Muscle of leg (tissue), 11 donors: Measurements from ENCODE around the gene KCNH2. TPM values are rescaled to one million over a fixed set of nuclear protein-coding genes. Genes with fewer than 3 reads are reported as not detected.

ENCODE experiments used
- DNase-seq: peaks from one replicate; pipeline ENCODE4 v3.0.0; 2013
- H3K27ac ChIP-seq: one replicate; pipeline ENCODE4 v1.5.1; 2013; ENCODE audit warnings: mild to moderate bottlenecking, low read length, control low read depth
- H3K27me3 ChIP-seq: one replicate; pipeline ENCODE4 v1.6.1; 2013; ENCODE audit warnings: low read length; ENCODE audit not compliant: control insufficient read depth, insufficient read depth
- H3K36me3 ChIP-seq: one replicate; pipeline ENCODE4 v1.6.1; 2013; ENCODE audit warnings: low read length; ENCODE audit not compliant: control insufficient read depth, insufficient read depth
- H3K4me1 ChIP-seq: one replicate; pipeline ENCODE4 v1.6.1; 2013; ENCODE audit warnings: low read length; ENCODE audit not compliant: control insufficient read depth, insufficient read depth
- H3K4me3 ChIP-seq: one replicate; pipeline ENCODE4 v1.5.1; 2013; ENCODE audit warnings: low read length, control low read depth
- H3K9me3 ChIP-seq: replicated peaks from 2 replicates; pipeline ENCODE4 v1.6.1; 2013; ENCODE audit warnings: low read depth, low read length; ENCODE audit not compliant: control insufficient read depth
- WGBS: methylation state at CpG from one replicate; pipeline ENCODE4 v1.1.5; 2013; ENCODE audit warnings: missing lambda C conversion rate; ENCODE audit not compliant: insufficient coverage; 5-methylcytosine and 5-hydroxymethylcytosine counted together
- polyA plus RNA-seq, 8 donors: library from polyadenylated mRNA; unstranded; fragments of 120-200 nt; gene quantifications; one replicate each; pipeline versions ENCODE4 v1.2.1 to v1.2.3, GENCODE V29; 2013; ENCODE audit warnings: inconsistent platforms in 1 of 8, low replicate concordance in 1 of 8; ENCODE audit not compliant: insufficient read length in 8 of 8, insufficient read depth in 1 of 8
- total RNA-seq: library from RNA; stranded (reverse); fragments of 120-200 nt; gene quantifications from one replicate; pipeline ENCODE4 v1.2.4, GENCODE V29; 2013

The KCNH2 gene
- total and polyA plus RNA-seq, 9 donors, result 9.7 to 26.9 (median 19.6) TPM

- Histone ChIP-seq H3K4me3 (no peak overlapping the region), H3K36me3 (no peaks in the 10 kb centered on the region), H3K9me3 (no peaks in the 10 kb centered on the region), H3K27me3 (peaks cover 4% of the 10 kb centered on the region), H3K27ac (no peak overlapping the region), H3K4me1 (peaks cover 6% of the 10 kb centered on the region)
- WGBS, result no CpG with 5 or more reads among the region's 1 CpG
- DNase-seq, result no peak
These were observed 54.3 kb downstream of the KCNH2 start for GRCh38 chr7:150923802-150924201.

GRCh38 chr7:150923196-150923595, 54.9 kb downstream of the KCNH2 start:
- H3K27ac ChIP-seq, result no peak overlapping the region
- no peaks in the 10 kb centered on the region for H3K9me3 ChIP-seq
- peaks cover 4% of the 10 kb centered on the region for H3K27me3 ChIP-seq
- H3K4me1 ChIP-seq, result peaks cover 6% of the 10 kb centered on the region
- no peak for DNase-seq
- no peak overlapping the region for H3K4me3 ChIP-seq
- no peaks in the 10 kb centered on the region for H3K36me3 ChIP-seq

GRCh38 chr7:150919160-150919559, 59.0 kb downstream of the KCNH2 start:
- Histone ChIP-seq H3K27ac (no peak overlapping the region), H3K9me3 (no peaks in the 10 kb centered on the region), H3K4me1 (no peaks in the 10 kb centered on the region), H3K27me3 (peaks cover 15% of the 10 kb centered on the region), H3K4me3 (no peak overlapping the region), H3K36me3 (no peaks in the 10 kb centered on the region)
- no peak for DNase-seq
- 83% methylated on average over 2 of the region's 10 CpGs for WGBS

- WGBS, result 87% methylated on average over 6 of the region's 6 CpGs
- no peaks in the 10 kb centered on the region for H3K36me3 ChIP-seq
These were observed 59.7 kb downstream of the KCNH2 start for GRCh38 chr7:150918378-150918777.

GRCh38 chr7:150917969-150918368, 60.2 kb downstream of the KCNH2 start:
- Histone ChIP-seq H3K9me3 (no peaks in the 10 kb centered on the region), H3K27ac (no peak overlapping the region)
- DNase-seq, result no peak

More at GRCh38 chr7:150918378-150918777, 59.7 kb downstream of the KCNH2 start:
- no peak overlapping the region for H3K27ac ChIP-seq
- H3K27me3 ChIP-seq, result peaks cover 19% of the 10 kb centered on the region
- H3K4me1 ChIP-seq, result no peaks in the 10 kb centered on the region
- no peak overlapping the region for H3K4me3 ChIP-seq
- DNase-seq, result no peak
- no peaks in the 10 kb centered on the region for H3K9me3 ChIP-seq

GRCh38 chr7:150916670-150917069, 61.5 kb downstream of the KCNH2 start:
- H3K4me3 ChIP-seq, result no peak overlapping the region
- 78% methylated on average over 7 of the region's 10 CpGs for WGBS
- no peaks in the 10 kb centered on the region for H3K36me3 ChIP-seq
- no peaks in the 10 kb centered on the region for H3K9me3 ChIP-seq
- no peak for DNase-seq
- H3K27ac ChIP-seq, result no peak overlapping the region
- no peaks in the 10 kb centered on the region for H3K4me1 ChIP-seq
- H3K27me3 ChIP-seq, result peaks cover 28% of the 10 kb centered on the region

More at GRCh38 chr7:150917969-150918368, 60.2 kb downstream of the KCNH2 start:
- no CpG with 5 or more reads among the region's 7 CpGs for WGBS
- no peak overlapping the region for H3K4me3 ChIP-seq
- no peaks in the 10 kb centered on the region for H3K36me3 ChIP-seq
- H3K4me1 ChIP-seq, result no peaks in the 10 kb centered on the region
- peaks cover 21% of the 10 kb centered on the region for H3K27me3 ChIP-seq

GRCh38 chr7:150914966-150915365, 63.2 kb downstream of the KCNH2 start:
- H3K27ac ChIP-seq, result no peak overlapping the region
- no peaks in the 10 kb centered on the region for H3K9me3 ChIP-seq
- 43% methylated on average over 5 of the region's 6 CpGs for WGBS
- no peak for DNase-seq
- no peaks in the 10 kb centered on the region for H3K4me1 ChIP-seq
- no peaks in the 10 kb centered on the region for H3K36me3 ChIP-seq
- peaks cover 33% of the 10 kb centered on the region for H3K27me3 ChIP-seq
- H3K4me3 ChIP-seq, result no peak overlapping the region

- DNase-seq, result no peak
- 82% methylated on average over 5 of the region's 6 CpGs for WGBS
- H3K27ac ChIP-seq, result no peak overlapping the region
- no peaks in the 10 kb centered on the region for H3K9me3 ChIP-seq
- H3K27me3 ChIP-seq, result peaks cover 31% of the 10 kb centered on the region
- H3K4me3 ChIP-seq, result no peak overlapping the region
- H3K4me1 ChIP-seq, result no peaks in the 10 kb centered on the region
- no peaks in the 10 kb centered on the region for H3K36me3 ChIP-seq
These were observed 63.9 kb downstream of the KCNH2 start for GRCh38 chr7:150914196-150914595.

- H3K27ac ChIP-seq, result no peak overlapping the region
- no peak for DNase-seq
These were observed 65.7 kb downstream of the KCNH2 start for GRCh38 chr7:150912427-150912826.

GRCh38 chr7:150911590-150912267, 66.4 kb downstream of the KCNH2 start:
- WGBS, result 79% methylated on average over 5 of the region's 11 CpGs
- H3K4me3 ChIP-seq, result no peak overlapping the region
- H3K4me1 ChIP-seq, result no peaks in the 10 kb centered on the region
- no peak overlapping the region for H3K27ac ChIP-seq
- H3K27me3 ChIP-seq, result peaks cover 31% of the 10 kb centered on the region
- DNase-seq, result no peak
- no peaks in the 10 kb centered on the region for H3K36me3 ChIP-seq
- no peaks in the 10 kb centered on the region for H3K9me3 ChIP-seq

More at GRCh38 chr7:150912427-150912826, 65.7 kb downstream of the KCNH2 start:
- H3K4me1 ChIP-seq, result no peaks in the 10 kb centered on the region
- no peaks in the 10 kb centered on the region for H3K36me3 ChIP-seq
- H3K27me3 ChIP-seq, result peaks cover 31% of the 10 kb centered on the region
- no peaks in the 10 kb centered on the region for H3K9me3 ChIP-seq
- 58% methylated on average over 2 of the region's 7 CpGs for WGBS
- no peak overlapping the region for H3K4me3 ChIP-seq

- Histone ChIP-seq H3K4me3 (no peak overlapping the region), H3K9me3 (no peaks in the 10 kb centered on the region), H3K36me3 (no peaks in the 10 kb centered on the region), H3K27me3 (peaks cover 28% of the 10 kb centered on the region), H3K27ac (no peak overlapping the region), H3K4me1 (no peaks in the 10 kb centered on the region)
- 40% methylated on average over 12 of the region's 12 CpGs for WGBS
- no peak for DNase-seq
These were observed 67.1 kb downstream of the KCNH2 start for GRCh38 chr7:150910996-150911422.
